Lower lobe of right lung (tissue), 2 donors: ENCODE results near the gene LRRC43. TPM values are rescaled to one million over a fixed set of nuclear protein-coding genes. Genes with fewer than 3 reads are reported as not detected.

Source experiments
- ATAC-seq, 2 donors: fragments of 200-7000 bp; cut with Tn5 transposase; one replicate each; pipeline ENCODE4 v1.9.1; 2020 to 2022; ENCODE audit warnings: mild to moderate bottlenecking in 2 of 2, moderate library complexity in 2 of 2
- DNase-seq: peaks from one replicate; pipeline ENCODE4 v3.0.0-alpha.2; 2020
- H3K27ac ChIP-seq: fragments of 200-600 bp; one replicate; pipeline ENCODE4 v1.8.0; 2022
- H3K27me3 ChIP-seq: fragments of 200-600 bp; one replicate; pipeline ENCODE4 v1.8.0; 2022; ENCODE audit warnings: low read depth
- H3K36me3 ChIP-seq: fragments of 200-600 bp; one replicate; pipeline ENCODE4 v1.8.0; 2022; ENCODE audit warnings: mild to moderate bottlenecking
- H3K4me1 ChIP-seq: fragments of 200-600 bp; one replicate; pipeline ENCODE4 v1.8.0; 2022
- H3K4me3 ChIP-seq: fragments of 200-600 bp; one replicate; pipeline ENCODE4 v1.8.0; 2022; ENCODE audit warnings: mild to moderate bottlenecking
- H3K9me3 ChIP-seq: fragments of 200-600 bp; one replicate; pipeline ENCODE4 v1.8.0; 2022
- intact Hi-C: fragments of 100-400 bp; cut with DNase I; formaldehyde crosslinking; loops from one replicate; pipeline ENCODE4 v1.11.0; 2022
- total RNA-seq: library from RNA; stranded (reverse); fragmentation: NEBNext Ultra II Directional; extraction: Animal tissue kit (Norgen Biotek cat#: 25700); gene quantifications from one replicate; pipeline ENCODE4 v1.2.1, GENCODE V29; 2021
- TF ChIP-seq, protein P1 (sequence below): fragments of 200-600 bp; IDR thresholded peaks from one replicate; pipeline ENCODE4 v1.8.0; 2022; ENCODE audit warnings: antibody characterized with exemption, mild to moderate bottlenecking
- donor health status: DM: no; HTN: yes; CAD: no; lungs with severe emphysema.

LRRC43 gene
- total RNA-seq, 1 donor from 2014 or later, result 4.2 TPM

DNA sequence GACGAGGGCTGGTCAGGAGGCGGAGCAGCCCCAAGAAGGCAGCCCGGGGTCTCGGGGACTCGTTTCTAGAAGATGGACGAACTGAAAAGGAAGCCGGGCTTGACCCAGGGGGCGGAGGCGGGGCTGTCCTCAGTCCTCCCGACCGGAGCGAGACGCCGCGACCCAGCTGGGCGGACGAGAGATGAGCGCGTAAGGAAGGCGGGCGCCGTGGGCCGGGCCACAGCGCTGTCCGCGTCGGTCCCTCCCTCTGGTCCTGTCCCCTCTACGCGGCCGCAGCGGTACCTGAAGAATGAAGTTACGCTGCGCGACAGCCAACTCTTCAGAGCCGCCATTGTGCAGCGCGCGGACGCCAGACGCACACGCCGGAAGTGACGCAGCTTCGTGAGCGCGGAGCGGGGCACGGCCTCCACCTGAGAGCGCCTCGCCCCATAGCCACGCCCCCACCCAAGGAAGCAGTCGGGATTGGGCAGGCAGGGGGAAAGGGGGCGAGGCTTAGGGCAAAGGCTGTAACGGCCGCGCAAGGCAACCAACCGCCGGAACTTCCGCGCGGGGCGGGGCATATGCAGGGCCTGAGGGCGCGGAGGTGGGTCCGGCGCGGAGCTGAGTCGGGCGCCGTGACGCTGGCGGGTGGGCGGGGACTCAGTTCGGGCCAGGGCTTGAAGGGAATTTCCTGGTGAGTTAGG, 42.9 kb downstream of the LRRC43 start, which contains the start of gene DIABLO:
Gene DIABLO, minus strand, starts transcription at position 370 of the 683 bp plus-strand sequence. Its CDS starts 38 bp downstream, at position 332.
- ATAC-seq, result peak; percentile 98 to 99
- intact Hi-C loops, result no loop called here
- TF ChIP-seq, protein P1, sequence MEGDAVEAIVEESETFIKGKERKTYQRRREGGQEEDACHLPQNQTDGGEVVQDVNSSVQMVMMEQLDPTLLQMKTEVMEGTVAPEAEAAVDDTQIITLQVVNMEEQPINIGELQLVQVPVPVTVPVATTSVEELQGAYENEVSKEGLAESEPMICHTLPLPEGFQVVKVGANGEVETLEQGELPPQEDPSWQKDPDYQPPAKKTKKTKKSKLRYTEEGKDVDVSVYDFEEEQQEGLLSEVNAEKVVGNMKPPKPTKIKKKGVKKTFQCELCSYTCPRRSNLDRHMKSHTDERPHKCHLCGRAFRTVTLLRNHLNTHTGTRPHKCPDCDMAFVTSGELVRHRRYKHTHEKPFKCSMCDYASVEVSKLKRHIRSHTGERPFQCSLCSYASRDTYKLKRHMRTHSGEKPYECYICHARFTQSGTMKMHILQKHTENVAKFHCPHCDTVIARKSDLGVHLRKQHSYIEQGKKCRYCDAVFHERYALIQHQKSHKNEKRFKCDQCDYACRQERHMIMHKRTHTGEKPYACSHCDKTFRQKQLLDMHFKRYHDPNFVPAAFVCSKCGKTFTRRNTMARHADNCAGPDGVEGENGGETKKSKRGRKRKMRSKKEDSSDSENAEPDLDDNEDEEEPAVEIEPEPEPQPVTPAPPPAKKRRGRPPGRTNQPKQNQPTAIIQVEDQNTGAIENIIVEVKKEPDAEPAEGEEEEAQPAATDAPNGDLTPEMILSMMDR, result no peak

DNA sequence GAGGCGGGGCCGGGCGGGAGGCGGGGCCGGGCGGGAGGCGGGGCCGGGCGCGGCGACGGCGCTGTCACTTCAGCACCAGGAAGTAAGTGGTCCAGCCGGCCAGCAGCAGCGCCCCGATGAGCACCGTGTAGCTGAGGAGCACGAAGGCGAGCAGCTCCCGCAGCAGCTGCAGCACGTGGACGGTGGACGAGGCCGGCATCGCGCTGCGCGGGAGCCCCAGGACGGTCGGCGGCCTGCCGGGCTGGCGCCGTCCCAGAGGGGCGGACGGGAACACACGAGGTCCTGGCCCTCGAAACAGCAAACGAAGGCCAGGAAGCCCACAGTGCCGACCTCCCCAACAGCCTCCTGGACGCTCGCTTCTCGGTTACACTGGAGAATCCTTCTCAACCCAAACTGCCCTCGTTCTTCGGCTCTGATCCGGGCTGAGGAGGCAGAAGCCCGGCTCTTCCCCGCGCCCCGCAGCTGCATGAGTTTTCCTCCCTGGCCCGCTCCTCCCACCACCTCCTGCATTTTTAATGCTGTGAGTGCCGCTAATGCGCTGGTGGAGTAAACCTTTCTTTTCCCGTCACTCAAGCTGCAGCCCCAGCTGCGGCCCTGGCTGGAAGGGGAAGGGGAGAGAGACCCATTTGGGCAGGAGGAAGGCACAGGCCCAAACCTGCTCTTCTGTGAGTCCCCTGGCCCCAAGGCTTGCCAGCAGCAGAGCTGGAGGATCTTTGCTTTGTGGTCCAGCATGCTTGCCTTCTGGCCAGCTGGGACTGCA, 43.6 kb downstream of the LRRC43 start:
- H3K27ac ChIP-seq, result no peak overlapping the region
- ATAC-seq, result no peak
- H3K4me1 ChIP-seq, result peaks cover 22% of the 10 kb centered on the region
- TF ChIP-seq, protein P1, result no peak
- H3K36me3 ChIP-seq, result peaks cover 58% of the 10 kb centered on the region
- no peaks in the 10 kb centered on the region for H3K27me3 ChIP-seq
- no peak for DNase-seq
- intact Hi-C loops, result no loop called here
- H3K9me3 ChIP-seq, result no peaks in the 10 kb centered on the region
- peak overlapping the region; percentile 60 for H3K4me3 ChIP-seq

More for the DNA sequence above, 42.9 kb downstream of the LRRC43 start, which contains the start of gene DIABLO:
- Histone ChIP-seq H3K36me3 (peaks cover 58% of the 10 kb centered on the region), H3K27me3 (no peaks in the 10 kb centered on the region), H3K4me3 (peak within 1 kb of the TSS; percentile 82), H3K27ac (peak within 1 kb of the TSS; percentile 97), H3K9me3 (no peaks in the 10 kb centered on the region), H3K4me1 (peaks cover 22% of the 10 kb centered on the region)
- DNase-seq, result peak; percentile 100

DNA sequence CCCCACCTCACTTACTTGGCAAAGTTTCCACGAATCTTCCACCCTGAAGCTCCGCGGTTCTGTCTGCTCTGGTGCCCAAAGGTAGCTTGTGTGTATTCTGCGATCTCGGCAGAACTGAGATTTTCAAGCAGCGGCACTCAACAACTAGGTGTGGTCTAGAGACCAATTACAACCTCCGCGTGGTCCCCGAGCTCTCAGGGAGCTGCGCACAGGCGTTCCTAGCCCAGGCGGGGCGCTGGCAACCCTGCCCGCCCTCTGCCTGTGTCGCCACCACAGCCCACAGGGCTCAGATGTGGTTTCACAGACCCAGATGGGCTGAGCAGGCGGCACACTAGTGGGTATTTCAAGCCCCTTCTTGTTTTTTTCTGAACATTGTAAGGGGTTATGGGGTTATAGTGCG, 44.4 kb downstream of the LRRC43 start:
- H3K4me1 ChIP-seq, result peaks cover 22% of the 10 kb centered on the region
- no peak for ATAC-seq
- peak; percentile 52 for DNase-seq
- H3K27me3 ChIP-seq, result no peaks in the 10 kb centered on the region
- H3K9me3 ChIP-seq, result no peaks in the 10 kb centered on the region
- H3K4me3 ChIP-seq, result no peak overlapping the region
- H3K36me3 ChIP-seq, result peaks cover 58% of the 10 kb centered on the region
- intact Hi-C loops, result no loop called here
- H3K27ac ChIP-seq, result no peak overlapping the region
- TF ChIP-seq, protein P1, result no peak

DNA sequence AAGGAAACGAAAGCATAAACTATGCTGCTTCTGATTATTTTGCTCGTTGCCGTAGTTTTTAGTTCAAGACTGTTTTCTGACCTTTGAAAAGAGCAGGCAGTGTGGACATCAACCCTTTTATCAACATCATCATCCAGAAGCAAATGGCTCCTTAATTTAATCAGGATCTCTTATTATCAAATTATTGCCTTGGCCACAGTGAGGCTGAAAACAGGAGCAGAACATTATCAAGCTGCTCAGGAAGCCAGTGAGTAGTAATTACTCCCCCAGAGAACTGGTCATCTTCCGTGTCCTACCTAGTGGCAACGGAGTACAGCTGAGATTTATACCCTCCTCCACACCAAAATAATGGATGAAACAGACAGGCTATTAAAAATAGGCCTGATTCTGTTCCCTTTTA, 45.2 kb downstream of the LRRC43 start:
- intact Hi-C loops, result no loop called here
- ATAC-seq, result no peak
- DNase-seq, result no peak

DNA sequence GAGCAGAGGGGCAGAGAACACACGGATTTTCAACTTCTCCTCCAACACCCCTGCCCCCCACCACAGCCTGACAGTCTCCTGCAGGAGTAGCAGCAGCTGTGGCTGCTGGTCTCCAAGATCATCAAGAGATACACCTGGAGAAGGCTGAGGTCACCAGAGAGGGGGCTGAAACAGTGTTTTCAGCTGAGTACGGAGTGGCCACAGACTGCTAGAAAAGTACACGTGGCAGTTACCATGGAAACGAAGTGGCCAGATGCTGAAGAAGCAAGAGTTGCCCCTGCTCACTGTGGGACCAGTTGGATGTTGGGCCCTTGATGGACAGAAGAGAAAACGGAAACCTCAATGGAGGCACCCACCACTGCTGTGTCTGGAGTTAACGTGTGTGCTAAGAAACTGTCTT, 47.9 kb downstream of the LRRC43 start:
- TF ChIP-seq, protein P1, result no peak
- Histone ChIP-seq H3K27me3 (no peaks in the 10 kb centered on the region), H3K36me3 (peaks cover 70% of the 10 kb centered on the region), H3K4me3 (no peak overlapping the region), H3K4me1 (peaks cover 10% of the 10 kb centered on the region), H3K27ac (no peak overlapping the region), H3K9me3 (no peaks in the 10 kb centered on the region)
- DNase-seq (no peak), ATAC-seq (no peak)
- intact Hi-C loops, result no loop called here

More for the DNA sequence above, 45.2 kb downstream of the LRRC43 start:
- Histone ChIP-seq H3K36me3 (peaks cover 58% of the 10 kb centered on the region), H3K4me3 (no peak overlapping the region), H3K27ac (no peak overlapping the region), H3K9me3 (no peaks in the 10 kb centered on the region), H3K27me3 (no peaks in the 10 kb centered on the region), H3K4me1 (peaks cover 22% of the 10 kb centered on the region)
- TF ChIP-seq, protein P1, result no peak
